ENCODE data around the gene HTR3A. TPM values are rescaled to one million over a fixed set of nuclear protein-coding genes. Genes with fewer than 3 reads are reported as not detected.

Gene HTR3A
- total RNA-seq, 1 donor = not detected

GRCh38 chr11:113986351-113987140 lies 11.6 kb downstream of the HTR3A start:
- no peak for DNase-seq (ENCODE audit: low read depth)
- no peak for TF ChIP-seq CTCF (IDR thresholded peaks at IDR 0.05; ENCODE audit: insufficient read depth, low read depth, low read length)
- H3K4me3 ChIP-seq (ENCODE audit: low read depth, low read length) = no peak overlapping the region

GRCh38 chr11:113989381-113989780 lies 14.5 kb downstream of the HTR3A start:
- no peak for DNase-seq (ENCODE audit: low read depth)
- no peak for TF ChIP-seq CTCF (IDR thresholded peaks at IDR 0.05; ENCODE audit: insufficient read depth, low read depth, low read length)
- no peak overlapping the region for H3K4me3 ChIP-seq (ENCODE audit: low read depth, low read length)

- TF ChIP-seq CTCF (IDR thresholded peaks at IDR 0.05; ENCODE audit: insufficient read depth, low read depth, low read length) = no peak
- H3K4me3 ChIP-seq (ENCODE audit: low read depth, low read length) = no peak overlapping the region
- DNase-seq (ENCODE audit: low read depth) = no peak
These were observed 15.0 kb downstream of the HTR3A start for GRCh38 chr11:113989916-113990315.

- TF ChIP-seq CTCF (IDR thresholded peaks at IDR 0.05; ENCODE audit: insufficient read depth, low read depth, low read length) = no peak
- peak; percentile 43 for DNase-seq (ENCODE audit: low read depth)
- no peak overlapping the region for H3K4me3 ChIP-seq (ENCODE audit: low read depth, low read length)
These were observed 16.3 kb downstream of the HTR3A start for GRCh38 chr11:113991170-113991569.

- DNase-seq (ENCODE audit: low read depth) = no peak
- TF ChIP-seq CTCF (IDR thresholded peaks at IDR 0.05; ENCODE audit: insufficient read depth, low read depth, low read length) = no peak
- H3K4me3 ChIP-seq (ENCODE audit: low read depth, low read length) = no peak overlapping the region
These were observed 17.0 kb downstream of the HTR3A start for GRCh38 chr11:113991718-113992458.

GRCh38 chr11:113992459-113993110 lies 17.7 kb downstream of the HTR3A start:
- DNase-seq (ENCODE audit: low read depth) = no peak
- TF ChIP-seq CTCF (IDR thresholded peaks at IDR 0.05; ENCODE audit: insufficient read depth, low read depth, low read length) = no peak
- H3K4me3 ChIP-seq (ENCODE audit: low read depth, low read length) = no peak overlapping the region
